ENCODE data around the gene CIB2.

The CIB2 gene

GRCh38 chr15:78064544-78064943, 66.7 kb downstream of the CIB2 start:
- no peak for DNase-seq

DNA sequence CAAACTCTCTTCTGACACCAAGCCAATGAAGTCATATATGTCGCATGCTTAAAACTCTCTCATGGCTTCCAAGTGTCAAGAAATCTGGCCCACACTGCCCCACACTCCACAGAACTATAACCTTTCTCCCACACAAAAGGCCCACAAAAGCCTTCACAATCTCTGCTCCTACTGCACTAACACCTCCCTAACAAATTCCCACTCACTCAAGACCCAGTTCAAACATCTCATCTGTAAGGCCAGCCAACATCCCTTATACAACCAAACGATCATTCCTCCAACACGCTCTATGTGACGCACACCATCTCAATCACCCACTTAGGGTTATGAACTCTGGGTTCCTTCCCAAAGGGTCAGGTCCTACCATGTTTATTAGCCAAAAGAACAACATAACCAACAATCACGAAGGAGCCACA, 67.3 kb downstream of the CIB2 start:
- DNase-seq: no peak

- no peak for DNase-seq
Measured at GRCh38 chr15:78063217-78063616, 68.0 kb downstream of the CIB2 start.

DNA sequence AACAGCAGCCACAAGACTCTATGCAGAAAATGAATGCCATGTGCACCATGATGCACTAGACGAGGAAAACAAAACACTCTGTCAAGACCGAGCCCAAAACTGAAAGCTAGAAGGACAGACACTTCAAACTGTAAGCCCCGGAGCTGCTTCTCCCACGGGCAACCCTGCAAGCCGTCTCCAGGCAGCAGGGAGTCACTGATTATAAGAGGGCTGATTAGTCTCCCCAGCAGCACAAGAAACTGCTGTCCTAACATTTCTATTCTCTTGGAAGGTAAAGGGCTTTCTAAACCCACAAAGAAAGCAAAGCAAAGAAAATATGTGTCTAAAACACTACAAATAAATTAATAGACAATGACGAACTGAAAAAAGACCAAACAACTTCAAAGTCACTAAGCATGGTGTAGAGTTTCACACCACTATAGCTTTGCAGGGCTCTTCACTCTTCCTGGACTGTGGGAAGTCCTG, 69.2 kb downstream of the CIB2 start:
- DNase-seq: peak; percentile 11

DNA sequence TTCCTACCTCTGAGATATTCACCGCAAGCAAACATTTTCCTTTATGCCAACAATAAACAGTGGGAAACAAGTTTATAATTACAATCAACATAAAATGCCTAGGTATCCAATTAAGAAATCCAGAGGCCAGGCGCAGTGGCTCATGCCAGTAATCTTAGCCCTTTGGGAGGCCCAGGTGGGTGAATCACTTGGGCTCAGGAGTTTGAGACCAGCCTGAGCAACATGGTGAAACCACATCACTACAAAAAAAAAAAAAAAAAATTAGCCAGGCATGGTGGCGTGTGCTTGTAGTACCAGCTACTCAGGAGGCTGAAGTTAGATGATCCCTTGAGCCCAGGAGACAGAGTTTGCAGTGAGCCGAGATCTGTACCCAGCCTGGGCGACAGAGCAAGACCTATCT, 71.0 kb downstream of the CIB2 start:
- no peak for DNase-seq

DNA sequence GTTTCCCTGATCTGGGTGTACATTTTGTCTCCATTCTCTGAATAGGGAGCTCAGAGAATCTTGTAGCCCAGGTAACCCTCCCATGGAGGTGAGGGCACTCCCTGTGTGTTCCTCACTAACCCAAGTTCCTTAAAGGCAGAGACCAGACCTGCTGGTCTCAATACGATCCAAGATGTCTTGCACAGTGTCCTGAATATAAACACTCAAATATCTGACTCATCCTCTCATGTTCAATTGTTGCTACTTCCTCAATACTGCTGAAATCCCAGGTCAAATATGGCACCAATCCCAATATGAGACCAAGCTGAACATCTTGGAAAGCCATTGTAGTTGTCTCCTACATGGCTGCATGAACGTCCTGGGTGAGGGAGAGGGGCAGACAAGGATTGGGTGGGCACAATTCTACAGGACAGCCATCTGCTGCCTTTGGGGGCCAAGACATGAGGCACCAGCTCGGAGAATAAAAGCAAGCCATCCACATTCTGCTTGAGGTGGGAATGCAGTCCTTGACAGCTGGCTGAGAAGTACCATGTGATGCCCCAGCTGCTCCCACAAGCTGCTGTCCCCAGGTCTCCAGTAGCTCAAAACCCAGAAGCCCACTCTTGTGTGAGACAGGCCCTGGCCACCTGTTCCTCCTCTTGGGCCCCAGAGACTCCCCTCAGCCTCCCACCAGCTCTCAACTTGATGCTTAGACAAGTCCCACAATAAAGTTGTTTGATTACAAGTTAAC, 72.0 kb downstream of the CIB2 start:
- DNase-seq: no peak

- no peak for DNase-seq
Measured at GRCh38 chr15:78058401-78058935, 72.8 kb downstream of the CIB2 start.

GRCh38 chr15:78057803-78058202, 73.4 kb downstream of the CIB2 start:
- DNase-seq: no peak

DNA sequence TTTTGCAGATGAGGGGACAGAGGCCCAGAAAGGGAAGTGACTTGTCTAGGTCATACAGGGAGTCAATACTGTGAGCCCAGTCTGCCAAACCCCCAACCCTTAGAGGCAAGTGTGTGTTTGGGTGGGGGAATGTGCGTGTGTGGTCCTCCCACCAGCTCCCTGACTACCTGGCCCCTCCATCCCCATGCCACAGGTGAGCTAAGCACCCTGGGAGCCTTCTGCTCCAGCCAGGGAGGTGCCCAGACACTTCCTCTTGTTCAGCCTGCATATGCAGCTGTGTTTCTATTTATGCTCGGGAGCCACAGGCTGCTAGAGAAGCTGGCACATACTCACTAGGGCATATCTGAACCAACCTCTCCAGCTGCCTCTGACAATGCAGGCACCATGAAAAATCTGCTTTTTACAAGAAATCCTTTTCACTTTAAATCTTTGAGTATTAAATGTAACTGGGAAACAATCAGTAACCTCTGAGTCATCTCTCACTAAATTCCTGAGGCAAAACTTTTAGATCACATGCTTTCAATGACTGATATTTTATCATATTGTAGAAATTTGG, 74.5 kb downstream of the CIB2 start:
- DNase-seq: no peak

DNA sequence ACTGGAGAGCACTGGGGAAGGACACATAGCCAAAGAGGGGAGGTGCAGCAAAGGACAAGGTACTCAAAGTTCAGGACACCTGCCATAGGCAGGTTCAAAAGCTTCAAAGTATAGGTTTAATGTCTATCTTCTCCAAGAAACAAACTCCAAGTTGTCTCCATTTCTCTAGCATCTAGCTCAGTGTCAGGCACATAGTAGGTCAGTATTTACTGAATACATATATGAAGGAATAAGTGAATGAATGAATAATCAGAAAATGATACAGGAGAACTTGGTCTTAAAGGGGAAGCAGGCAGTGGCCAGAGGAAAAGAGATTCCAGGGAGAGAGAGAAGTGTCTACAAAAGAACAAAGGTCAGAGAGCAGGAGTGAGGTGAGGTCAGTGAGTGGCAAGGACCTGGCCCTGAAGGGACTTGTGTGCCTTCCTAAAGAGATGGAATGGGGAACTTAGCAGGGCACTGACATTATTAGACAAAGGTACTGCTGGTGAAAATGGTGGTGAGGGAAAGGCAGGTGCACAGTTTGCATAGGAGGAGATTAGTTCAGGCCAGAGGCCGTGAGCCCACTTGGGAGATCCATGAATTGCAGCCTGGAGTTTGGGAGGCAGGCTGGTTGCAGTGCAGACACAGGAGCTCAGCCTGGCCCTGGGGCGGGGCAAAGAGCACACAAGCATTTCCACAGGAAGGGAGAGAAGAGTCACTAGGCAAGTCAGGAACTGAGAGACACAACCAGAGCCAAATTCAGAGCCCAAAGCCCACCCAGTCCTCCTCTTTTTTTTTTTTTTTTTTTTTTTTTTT, 75.1 kb downstream of the CIB2 start:
- no peak for DNase-seq

DNA sequence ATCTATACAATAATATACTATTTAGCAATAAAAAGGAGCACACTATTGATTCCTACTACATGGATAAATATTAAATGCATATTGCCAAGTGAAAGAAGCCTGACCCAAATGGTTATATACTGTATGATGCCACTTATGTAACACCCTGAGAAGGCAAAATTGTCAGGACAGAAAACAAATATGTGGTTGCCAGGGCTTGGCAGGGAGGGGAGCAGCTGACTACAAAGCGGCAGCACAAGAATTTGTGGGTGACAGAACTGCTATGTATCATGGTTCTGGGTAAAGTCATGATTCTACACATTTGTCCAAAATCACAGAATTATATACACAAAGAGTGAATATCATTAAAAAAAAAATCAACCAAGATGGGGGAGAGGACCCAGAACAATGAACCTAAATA, 76.3 kb downstream of the CIB2 start:
- no peak for DNase-seq
